ENCODE results near the gene OGFOD2.

Gene OGFOD2

GRCh38 chr12:122989874-122990419 is 14.9 kb downstream of the OGFOD2 start:
- Histone ChIP-seq H3K27ac (ENCODE audit: low read length) (no peak overlapping the region), H3K4me1 (ENCODE audit: control insufficient read depth, insufficient read depth, low read length) (peaks cover 2% of the 10 kb centered on the region; the same call in 1 of the 2 replicates), H3K9me3 (ENCODE audit: control insufficient read depth, insufficient read depth, low read length) (no peaks in the 10 kb centered on the region), H3K4me3 (ENCODE audit: low read length) (no peak overlapping the region), H3K36me3 (ENCODE audit: control insufficient read depth, insufficient read depth, low read length) (peaks cover 3% of the 10 kb centered on the region; the same call in 1 of the 2 replicates), H3K27me3 (ENCODE audit: control insufficient read depth, insufficient read depth, low read length) (no peaks in the 10 kb centered on the region)
- no CpG with 5 or more reads among the region's 22 CpGs for WGBS (ENCODE audit: insufficient coverage, insufficient read length)
- DNase-seq (ENCODE audit: low read depth, low spot score), result no peak

GRCh38 chr12:122990561-122990960 is 15.5 kb downstream of the OGFOD2 start:
- H3K27me3 ChIP-seq (ENCODE audit: control insufficient read depth, insufficient read depth, low read length), result no peaks in the 10 kb centered on the region
- H3K36me3 ChIP-seq (ENCODE audit: control insufficient read depth, insufficient read depth, low read length), result peaks cover 3% of the 10 kb centered on the region; the same call in 1 of the 2 replicates
- no peak overlapping the region for H3K27ac ChIP-seq (ENCODE audit: low read length)
- H3K4me3 ChIP-seq (ENCODE audit: low read length), result no peak overlapping the region
- WGBS (ENCODE audit: insufficient coverage, insufficient read length), result no CpG with 5 or more reads among the region's 13 CpGs
- H3K4me1 ChIP-seq (ENCODE audit: control insufficient read depth, insufficient read depth, low read length), result peaks cover 2% of the 10 kb centered on the region; the same call in 1 of the 2 replicates
- H3K9me3 ChIP-seq (ENCODE audit: control insufficient read depth, insufficient read depth, low read length), result no peaks in the 10 kb centered on the region
- DNase-seq (ENCODE audit: low read depth, low spot score), result no peak

- no peak for DNase-seq (ENCODE audit: low read depth, low spot score)
- Histone ChIP-seq H3K36me3 (ENCODE audit: control insufficient read depth, insufficient read depth, low read length) (peaks cover 1% of the 10 kb centered on the region; the same call in 1 of the 2 replicates), H3K27me3 (ENCODE audit: control insufficient read depth, insufficient read depth, low read length) (no peaks in the 10 kb centered on the region), H3K27ac (ENCODE audit: low read length) (no peak overlapping the region), H3K9me3 (ENCODE audit: control insufficient read depth, insufficient read depth, low read length) (no peaks in the 10 kb centered on the region), H3K4me3 (ENCODE audit: low read length) (no peak overlapping the region), H3K4me1 (ENCODE audit: control insufficient read depth, insufficient read depth, low read length) (peaks cover 2% of the 10 kb centered on the region; the same call in 1 of the 2 replicates)
- no CpG with 5 or more reads among the region's 13 CpGs for WGBS (ENCODE audit: insufficient coverage, insufficient read length)
These were observed 16.0 kb downstream of the OGFOD2 start for GRCh38 chr12:122990961-122991622.

GRCh38 chr12:122991623-122992275 is 16.7 kb downstream of the OGFOD2 start:
- no peaks in the 10 kb centered on the region for H3K27me3 ChIP-seq (ENCODE audit: control insufficient read depth, insufficient read depth, low read length)
- H3K27ac ChIP-seq (ENCODE audit: low read length), result no peak overlapping the region
- no peak overlapping the region for H3K4me3 ChIP-seq (ENCODE audit: low read length)
- DNase-seq (ENCODE audit: low read depth, low spot score), result no peak
- no peaks in the 10 kb centered on the region for H3K9me3 ChIP-seq (ENCODE audit: control insufficient read depth, insufficient read depth, low read length)
- no peaks in the 10 kb centered on the region; the same call in 1 of the 2 replicates for H3K36me3 ChIP-seq (ENCODE audit: control insufficient read depth, insufficient read depth, low read length)
- H3K4me1 ChIP-seq (ENCODE audit: control insufficient read depth, insufficient read depth, low read length), result 0 out of 2 replicates have a peak, but pooled peaks cover 2% of the 10 kb centered on the region
- WGBS (ENCODE audit: insufficient coverage, insufficient read length), result no CpG with 5 or more reads among the region's 27 CpGs

GRCh38 chr12:122992386-122992785 is 17.3 kb downstream of the OGFOD2 start:
- H3K36me3 ChIP-seq (ENCODE audit: control insufficient read depth, insufficient read depth, low read length), result no peaks in the 10 kb centered on the region
- WGBS (ENCODE audit: insufficient coverage, insufficient read length), result no CpG with 5 or more reads among the region's 19 CpGs

GRCh38 chr12:122994140-122994675 is 19.2 kb downstream of the OGFOD2 start:
- DNase-seq (ENCODE audit: low read depth, low spot score), result no peak
- 0 out of 2 replicates have a peak, but pooled peaks cover 2% of the 10 kb centered on the region for H3K4me1 ChIP-seq (ENCODE audit: control insufficient read depth, insufficient read depth, low read length)
- no peaks in the 10 kb centered on the region for H3K36me3 ChIP-seq (ENCODE audit: control insufficient read depth, insufficient read depth, low read length)
- H3K9me3 ChIP-seq (ENCODE audit: control insufficient read depth, insufficient read depth, low read length), result no peaks in the 10 kb centered on the region
- no peak overlapping the region for H3K4me3 ChIP-seq (ENCODE audit: low read length)
- H3K27ac ChIP-seq (ENCODE audit: low read length), result no peak overlapping the region
- no CpG with 5 or more reads among the region's 10 CpGs for WGBS (ENCODE audit: insufficient coverage, insufficient read length)
- no peaks in the 10 kb centered on the region for H3K27me3 ChIP-seq (ENCODE audit: control insufficient read depth, insufficient read depth, low read length)

More at GRCh38 chr12:122992386-122992785, 17.3 kb downstream of the OGFOD2 start:
- Histone ChIP-seq H3K27ac (ENCODE audit: low read length) (no peak overlapping the region), H3K27me3 (ENCODE audit: control insufficient read depth, insufficient read depth, low read length) (no peaks in the 10 kb centered on the region), H3K4me1 (ENCODE audit: control insufficient read depth, insufficient read depth, low read length) (0 out of 2 replicates have a peak, but pooled peaks cover 2% of the 10 kb centered on the region), H3K9me3 (ENCODE audit: control insufficient read depth, insufficient read depth, low read length) (no peaks in the 10 kb centered on the region), H3K4me3 (ENCODE audit: low read length) (no peak overlapping the region)
- DNase-seq (ENCODE audit: low read depth, low spot score), result no peak

GRCh38 chr12:122994781-122995502 is 19.9 kb downstream of the OGFOD2 start:
- H3K27ac ChIP-seq (ENCODE audit: low read length), result no peak overlapping the region

GRCh38 chr12:122995503-122996187 is 20.6 kb downstream of the OGFOD2 start:
- no peaks in the 10 kb centered on the region for H3K27me3 ChIP-seq (ENCODE audit: control insufficient read depth, insufficient read depth, low read length)
- no peak overlapping the region for H3K4me3 ChIP-seq (ENCODE audit: low read length)
- no peaks in the 10 kb centered on the region for H3K9me3 ChIP-seq (ENCODE audit: control insufficient read depth, insufficient read depth, low read length)
- H3K27ac ChIP-seq (ENCODE audit: low read length), result no peak overlapping the region
- H3K36me3 ChIP-seq (ENCODE audit: control insufficient read depth, insufficient read depth, low read length), result no peaks in the 10 kb centered on the region
- 0 out of 2 replicates have a peak, but pooled peaks cover 2% of the 10 kb centered on the region for H3K4me1 ChIP-seq (ENCODE audit: control insufficient read depth, insufficient read depth, low read length)
- DNase-seq (ENCODE audit: low read depth, low spot score), result no peak
- WGBS (ENCODE audit: insufficient coverage, insufficient read length), result no CpG with 5 or more reads among the region's 20 CpGs

More at GRCh38 chr12:122994781-122995502, 19.9 kb downstream of the OGFOD2 start:
- H3K4me1 ChIP-seq (ENCODE audit: control insufficient read depth, insufficient read depth, low read length), result 0 out of 2 replicates have a peak, but pooled peaks cover 2% of the 10 kb centered on the region
- no peaks in the 10 kb centered on the region for H3K36me3 ChIP-seq (ENCODE audit: control insufficient read depth, insufficient read depth, low read length)
- no CpG with 5 or more reads among the region's 13 CpGs for WGBS (ENCODE audit: insufficient coverage, insufficient read length)
- H3K27me3 ChIP-seq (ENCODE audit: control insufficient read depth, insufficient read depth, low read length), result no peaks in the 10 kb centered on the region
- no peaks in the 10 kb centered on the region for H3K9me3 ChIP-seq (ENCODE audit: control insufficient read depth, insufficient read depth, low read length)
- no peak for DNase-seq (ENCODE audit: low read depth, low spot score)
- H3K4me3 ChIP-seq (ENCODE audit: low read length), result no peak overlapping the region

GRCh38 chr12:122996188-122996601 is 21.2 kb downstream of the OGFOD2 start:
- Histone ChIP-seq H3K27me3 (ENCODE audit: control insufficient read depth, insufficient read depth, low read length) (no peaks in the 10 kb centered on the region), H3K27ac (ENCODE audit: low read length) (no peak overlapping the region), H3K4me3 (ENCODE audit: low read length) (no peak overlapping the region), H3K4me1 (ENCODE audit: control insufficient read depth, insufficient read depth, low read length) (0 out of 2 replicates have a peak, but pooled peaks cover 2% of the 10 kb centered on the region), H3K9me3 (ENCODE audit: control insufficient read depth, insufficient read depth, low read length) (no peaks in the 10 kb centered on the region), H3K36me3 (ENCODE audit: control insufficient read depth, insufficient read depth, low read length) (no peaks in the 10 kb centered on the region)
- DNase-seq (ENCODE audit: low read depth, low spot score), result no peak
- no CpG with 5 or more reads among the region's 7 CpGs for WGBS (ENCODE audit: insufficient coverage, insufficient read length)
